Ovary (tissue), 9 donors: ENCODE data around the gene NRXN3. TPM values are rescaled to one million over a fixed set of nuclear protein-coding genes. Genes with fewer than 3 reads are reported as not detected.

Experiments
- DNase-seq, 5 donors: peaks; one replicate each; pipeline ENCODE4 v3.0.0-alpha.2; 2019 to 2020
- H3K27ac ChIP-seq, 2 donors: fragments of 200-600 bp; one replicate each; pipeline versions ENCODE4 v1.5.1 to v1.8.0; 2019 to 2022
- H3K27me3 ChIP-seq: fragments of 200-600 bp; one replicate; pipeline ENCODE4 v1.8.0; 2022
- H3K36me3 ChIP-seq: fragments of 200-600 bp; sonication (generic); one replicate; pipeline ENCODE4 v1.5.1; 2019
- H3K4me1 ChIP-seq: one replicate; pipeline ENCODE4 v1.8.1; 2013; ENCODE audit warnings: mild to moderate bottlenecking, moderate library complexity; ENCODE audit not compliant: insufficient read depth
- H3K4me3 ChIP-seq: fragments of 200-600 bp; sonication (generic); one replicate; pipeline ENCODE4 v1.5.1; 2017
- H3K9me3 ChIP-seq, 2 donors: fragments of 200-600 bp in 1 of 2; sonication (generic) in 1 of 2; one replicate each; pipeline versions ENCODE4 v1.5.1 to v1.8.1; 2013 to 2019; ENCODE audit warnings: mild to moderate bottlenecking in 1 of 2, moderate library complexity in 1 of 2
- EP300 ChIP-seq: sonication (generic); formaldehyde crosslinking; IDR thresholded peaks from one replicate; pipeline ENCODE4 v1.6.1; 2017; ENCODE audit warnings: antibody characterized with exemption
- POLR2A ChIP-seq: fragments of 450-650 bp; IDR thresholded peaks from one replicate; pipeline ENCODE4 v1.6.1; 2017; ENCODE audit warnings: antibody characterized with exemption, mild to moderate bottlenecking, moderate library complexity
- WGBS, 3 donors: extraction: QIAGEN DNeasy Blood & Tissue Kit in 1 of 3; methylation state at CpG; one replicate each; pipeline versions ENCODE4 v1.1.5 to v1.1.7; 2013 to 2017; 5-methylcytosine and 5-hydroxymethylcytosine counted together
- intact Hi-C, 4 donors: fragments of 100-400 bp; cut with DNase I; formaldehyde crosslinking; loops; one replicate each; pipeline versions ENCODE4 v1.11.0 to v1.15.1; 2022 to 2023
- polyA plus RNA-seq, 2 donors: library from polyadenylated mRNA; stranded (reverse); fragments of 200-250 nt in 1 of 2; fragments of 350-450 nt in 1 of 2; fragmentation: Illumina TruSeq in 1 of 2; extraction: RNeasy Lipid Tissue Mini Kit (QIAGEN cat#74804) in 1 of 2; gene quantifications; one replicate each; pipeline ENCODE4 v1.2.3, GENCODE V29; 2013 to 2014
- total RNA-seq, 7 donors: library from RNA; depleted of rRNA in 2 of 7; stranded (reverse); fragments of >200 nt in 2 of 7; fragmentation: NEBNext Ultra II Directional in 3 of 7; extraction: Animal tissue kit (Norgen Biotek cat#: 25700) in 3 of 7; gene quantifications; one replicate each; pipeline versions ENCODE4 v1.1.0 to v1.2.4, GENCODE V29; 2016 to 2023
- TF ChIP-seq, protein P1 (sequence below), 3 donors: fragments of 450-650 bp in 2 of 3; fragments of 200-600 bp in 1 of 3; IDR thresholded peaks; one replicate each; pipeline versions ENCODE4 v1.5.1 to v1.8.0; 2016 to 2022; ENCODE audit warnings: antibody characterized with exemption in 3 of 3, mild to moderate bottlenecking in 1 of 3
- donor health status: DM: no; HTN: no; CAD: no; lungs with moderate emphysema.
- donor health status: DM: no; HTN: no; CAD: no.
- donor health status: Bipolar disorder and iron deficiency.
- donor health status: DM: yes; HTN: yes; CAD: no.
- donor health status: DM: no; HTN: no; CAD: no.
- donor health status: DM: yes; HTN: yes; CAD: no.

NRXN3 gene
- total and polyA plus RNA-seq, 9 donors = 0.28 to 6.2 (median 0.82) TPM

DNA sequence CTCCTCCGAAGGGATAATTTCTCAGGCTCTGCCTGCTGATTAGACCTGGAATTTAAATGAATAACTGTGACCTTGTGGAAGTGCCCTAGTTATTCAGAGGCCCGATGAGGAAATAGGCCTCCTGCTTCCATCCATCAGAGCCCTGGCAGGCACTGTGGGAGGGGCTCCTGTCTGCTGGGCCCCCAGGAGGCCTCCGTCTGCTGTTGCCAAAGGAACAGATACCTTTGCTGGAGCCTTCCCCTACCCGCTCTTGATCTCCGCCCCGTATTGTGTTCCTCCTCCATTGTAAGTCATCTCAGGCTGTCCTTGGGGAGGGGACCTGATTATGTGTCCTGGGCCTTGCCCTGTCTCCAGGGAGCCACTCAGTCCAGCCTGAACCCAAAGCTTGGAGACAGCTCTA is 112.3 kb downstream of the NRXN3 start:
- intact Hi-C loops = no loop called here
- H3K36me3 ChIP-seq = no peaks in the 10 kb centered on the region
- no peaks in the 10 kb centered on the region for H3K9me3 ChIP-seq
- no peak overlapping the region for H3K27ac ChIP-seq
- no peaks in the 10 kb centered on the region for H3K4me1 ChIP-seq
- WGBS, 3 donors = 38 to 52% (median 45%) methylated on average over 6 of the region's 6 CpGs
- H3K4me3 ChIP-seq = no peak overlapping the region
- no peaks in the 10 kb centered on the region for H3K27me3 ChIP-seq
- TF ChIP-seq, protein P1, sequence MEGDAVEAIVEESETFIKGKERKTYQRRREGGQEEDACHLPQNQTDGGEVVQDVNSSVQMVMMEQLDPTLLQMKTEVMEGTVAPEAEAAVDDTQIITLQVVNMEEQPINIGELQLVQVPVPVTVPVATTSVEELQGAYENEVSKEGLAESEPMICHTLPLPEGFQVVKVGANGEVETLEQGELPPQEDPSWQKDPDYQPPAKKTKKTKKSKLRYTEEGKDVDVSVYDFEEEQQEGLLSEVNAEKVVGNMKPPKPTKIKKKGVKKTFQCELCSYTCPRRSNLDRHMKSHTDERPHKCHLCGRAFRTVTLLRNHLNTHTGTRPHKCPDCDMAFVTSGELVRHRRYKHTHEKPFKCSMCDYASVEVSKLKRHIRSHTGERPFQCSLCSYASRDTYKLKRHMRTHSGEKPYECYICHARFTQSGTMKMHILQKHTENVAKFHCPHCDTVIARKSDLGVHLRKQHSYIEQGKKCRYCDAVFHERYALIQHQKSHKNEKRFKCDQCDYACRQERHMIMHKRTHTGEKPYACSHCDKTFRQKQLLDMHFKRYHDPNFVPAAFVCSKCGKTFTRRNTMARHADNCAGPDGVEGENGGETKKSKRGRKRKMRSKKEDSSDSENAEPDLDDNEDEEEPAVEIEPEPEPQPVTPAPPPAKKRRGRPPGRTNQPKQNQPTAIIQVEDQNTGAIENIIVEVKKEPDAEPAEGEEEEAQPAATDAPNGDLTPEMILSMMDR (IDR thresholded peaks at IDR 0.05) = no peak
- TF ChIP-seq EP300 = no peak
- TF ChIP-seq POLR2A = no peak
- no peak for DNase-seq

DNA sequence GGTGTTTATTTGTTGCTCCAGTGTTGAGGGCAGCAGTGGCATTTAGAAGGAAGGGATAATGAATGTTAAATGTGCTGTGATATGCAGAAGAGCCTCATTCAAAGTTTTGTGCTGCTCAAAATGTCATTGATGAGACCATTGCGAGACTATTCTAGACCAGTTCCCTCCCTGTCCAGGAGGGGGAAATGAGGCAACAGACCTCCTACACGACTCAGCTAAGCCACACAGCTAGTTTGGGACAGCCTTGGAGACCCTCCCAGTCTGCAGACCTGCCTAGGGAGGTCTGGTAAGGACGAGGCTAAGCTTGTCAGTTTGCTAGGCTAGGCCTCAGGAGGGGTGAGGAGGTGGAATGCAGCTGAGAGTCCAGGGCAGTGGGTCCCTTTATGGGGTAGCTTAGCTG is 116.0 kb downstream of the NRXN3 start:
- Histone ChIP-seq H3K27me3 (no peaks in the 10 kb centered on the region), H3K36me3 (no peaks in the 10 kb centered on the region), H3K9me3 (no peaks in the 10 kb centered on the region), H3K4me3 (no peak overlapping the region), H3K4me1 (no peaks in the 10 kb centered on the region), H3K27ac (no peak overlapping the region)
- TF ChIP-seq, protein P1 (IDR thresholded peaks at IDR 0.05) = no peak
- no peak for TF ChIP-seq EP300
- no peak for TF ChIP-seq POLR2A
- DNase-seq = no peak
- WGBS, 3 donors = 45 to 48% (median 46%) methylated on average over 3 of the region's 3 CpGs
- intact Hi-C loops = no loop called here

DNA sequence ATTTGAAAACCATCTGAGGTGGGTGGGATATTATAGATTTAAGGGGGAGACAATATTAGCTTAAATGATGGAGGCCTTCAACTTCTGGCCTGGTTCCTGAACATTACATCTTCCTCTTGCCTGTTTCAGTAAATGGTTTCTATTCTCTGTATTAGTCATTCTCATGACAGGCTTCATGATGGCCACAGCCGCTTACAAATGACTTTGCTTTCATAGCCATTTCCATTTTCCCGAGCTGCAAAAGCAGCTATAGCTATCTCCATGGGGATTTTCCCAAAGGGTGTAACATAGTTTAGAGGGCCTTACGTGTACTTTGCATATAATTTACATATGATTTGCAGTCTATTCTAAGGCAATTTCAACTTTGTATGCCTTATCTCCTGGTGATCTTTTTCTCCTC is 121.8 kb downstream of the NRXN3 start:
- Histone ChIP-seq H3K4me1 (no peaks in the 10 kb centered on the region), H3K4me3 (no peak overlapping the region), H3K9me3 (no peaks in the 10 kb centered on the region), H3K27ac (no peak overlapping the region), H3K27me3 (no peaks in the 10 kb centered on the region), H3K36me3 (no peaks in the 10 kb centered on the region)
- TF ChIP-seq EP300 (no peak), POLR2A (no peak)
- TF ChIP-seq, protein P1 (IDR thresholded peaks at IDR 0.05) = no peak
- intact Hi-C loops = no loop called here
- 74 to 82% (median 77%) methylated on average over 3 of the region's 3 CpGs for WGBS, 3 donors
- no peak for DNase-seq

DNA sequence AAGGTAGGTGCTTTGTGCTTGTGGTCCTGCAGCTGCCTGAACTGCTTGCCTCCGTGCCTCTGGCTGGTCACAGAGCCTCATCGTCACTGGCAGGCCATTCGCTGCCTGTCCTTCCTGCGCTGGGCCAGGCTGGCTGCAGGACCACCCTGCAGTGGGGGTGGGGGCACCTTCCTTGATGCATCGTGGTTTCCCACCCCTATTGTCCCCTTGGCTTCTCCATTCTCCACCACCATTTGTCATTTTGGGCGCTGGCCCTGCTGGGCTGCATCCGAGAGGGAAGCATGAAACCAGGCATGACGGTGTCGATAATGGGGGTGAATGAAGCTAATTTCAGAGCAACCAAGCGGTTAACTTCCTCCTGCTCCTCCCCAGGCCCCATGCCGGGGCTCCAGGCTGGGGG is 127.7 kb downstream of the NRXN3 start:
- Histone ChIP-seq H3K27me3 (no peaks in the 10 kb centered on the region), H3K4me1 (no peaks in the 10 kb centered on the region), H3K4me3 (no peak overlapping the region), H3K9me3 (no peaks in the 10 kb centered on the region), H3K27ac (no peak overlapping the region), H3K36me3 (no peaks in the 10 kb centered on the region)
- TF ChIP-seq, protein P1 (IDR thresholded peaks at IDR 0.05) = no peak
- no peak for TF ChIP-seq EP300
- no peak for TF ChIP-seq POLR2A
- WGBS, 3 donors = 44 to 58% (median 56%) methylated on average over 11 of the region's 11 CpGs
- intact Hi-C loops = no loop called here
- no peak for DNase-seq

- WGBS, 3 donors = 23 to 46% (median 32%) methylated on average over 1 of the region's 1 CpG
- TF ChIP-seq POLR2A = no peak
- TF ChIP-seq EP300 = no peak
- TF ChIP-seq, protein P1 (IDR thresholded peaks at IDR 0.05) = no peak
- no peaks in the 10 kb centered on the region for H3K36me3 ChIP-seq
- no peak overlapping the region for H3K4me3 ChIP-seq
- H3K9me3 ChIP-seq = no peaks in the 10 kb centered on the region
- DNase-seq = no peak
- no peak overlapping the region for H3K27ac ChIP-seq
- H3K4me1 ChIP-seq = no peaks in the 10 kb centered on the region
- intact Hi-C loops = no loop called here
- H3K27me3 ChIP-seq = no peaks in the 10 kb centered on the region
These were observed 128.1 kb downstream of the NRXN3 start for GRCh38 chr14:78298298-78298697.
